HG02885 (cell line): Measurements from ENCODE around the gene EFCAB13.
"Not testable (repeated sequence)": the region's sequence is repeated elsewhere in the genome, so short reads cannot be mapped to it uniquely, and the experiment has no call there.

Experiments
- ATAC-seq: cut with Tn5 transposase; IDR thresholded peaks from one replicate; pipeline ENCODE4 v1.9.1; 2021; ENCODE audit warnings: mild to moderate bottlenecking; ENCODE audit not compliant: unreplicated experiment, poor library complexity

EFCAB13 gene

DNA sequence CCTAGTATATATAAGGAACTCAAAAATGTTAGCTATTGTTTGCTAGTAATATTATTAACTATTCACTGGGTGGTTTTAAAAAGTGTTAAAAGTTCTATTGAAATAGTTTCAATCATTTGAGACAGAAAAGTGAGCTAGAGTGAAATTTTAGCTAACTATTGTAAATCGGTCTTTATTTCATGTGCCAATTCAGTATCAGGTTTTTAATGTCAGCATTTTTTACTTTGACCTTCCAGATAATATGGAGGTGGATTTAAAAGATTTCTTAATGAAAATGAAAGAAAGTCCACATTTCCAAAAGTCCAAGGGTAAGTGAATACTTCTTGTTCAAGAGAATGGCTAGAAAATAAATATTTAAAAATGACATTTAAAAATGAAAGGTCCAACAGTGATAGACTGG, 90.9 kb downstream of the EFCAB13 start:
- no peak for ATAC-seq

- ATAC-seq = no peak
Measured at GRCh38 chr17:47423406-47424295, 99.9 kb downstream of the EFCAB13 start.

DNA sequence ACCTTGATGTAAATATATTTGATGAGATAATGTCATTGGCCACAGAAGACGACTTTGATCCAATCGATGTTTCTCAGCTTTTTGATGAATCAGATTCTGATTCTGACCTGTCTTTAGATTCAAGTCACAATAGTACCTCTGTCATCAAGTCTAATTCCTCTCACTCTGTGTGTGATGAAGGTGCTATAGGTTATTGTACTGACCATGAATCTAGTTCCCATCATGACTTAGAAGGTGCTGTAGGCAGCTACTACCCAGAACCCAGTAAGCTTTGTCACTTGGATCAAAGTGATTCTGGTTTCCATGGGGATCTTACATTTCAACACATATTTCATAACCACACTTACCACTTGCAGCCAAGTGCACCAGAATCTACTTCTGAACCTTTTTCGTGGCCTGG, 101.5 kb downstream of the EFCAB13 start:
- not testable (repeated sequence) for ATAC-seq

DNA sequence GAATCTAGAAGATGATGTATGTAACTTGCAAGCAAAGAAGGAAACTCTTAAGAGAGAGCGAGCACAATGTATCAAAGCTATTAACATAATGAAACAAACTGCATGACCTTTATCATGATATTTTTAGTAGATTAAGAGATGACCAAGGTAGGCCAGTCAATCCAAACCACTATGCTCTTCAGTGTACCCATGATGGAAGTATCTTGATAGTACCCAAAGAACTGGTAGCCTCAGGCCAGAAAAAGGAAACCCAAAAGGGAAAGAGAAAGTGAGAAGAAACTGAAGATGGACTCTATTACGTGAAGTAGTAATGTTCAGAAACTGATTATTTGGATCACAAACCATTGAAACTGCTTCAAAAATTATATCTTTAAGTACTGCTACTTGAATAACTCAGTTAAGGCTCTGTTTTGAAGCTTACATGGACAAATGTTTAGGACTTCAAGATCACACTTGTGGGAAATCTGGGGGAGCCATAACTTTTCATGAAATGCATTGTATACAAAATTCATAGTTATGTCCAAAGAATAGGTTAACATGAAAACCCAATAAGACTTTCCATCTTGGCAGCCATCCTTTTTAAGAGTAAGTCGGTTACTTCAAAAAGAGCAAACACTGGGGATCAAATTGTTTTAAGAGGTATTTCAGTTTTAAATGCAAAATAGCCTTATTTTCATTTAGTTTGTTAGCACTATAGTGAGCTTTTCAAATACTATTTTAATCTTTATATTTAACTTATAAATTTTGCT, 102.3 kb downstream of the EFCAB13 start:
- not testable (repeated sequence) for ATAC-seq

DNA sequence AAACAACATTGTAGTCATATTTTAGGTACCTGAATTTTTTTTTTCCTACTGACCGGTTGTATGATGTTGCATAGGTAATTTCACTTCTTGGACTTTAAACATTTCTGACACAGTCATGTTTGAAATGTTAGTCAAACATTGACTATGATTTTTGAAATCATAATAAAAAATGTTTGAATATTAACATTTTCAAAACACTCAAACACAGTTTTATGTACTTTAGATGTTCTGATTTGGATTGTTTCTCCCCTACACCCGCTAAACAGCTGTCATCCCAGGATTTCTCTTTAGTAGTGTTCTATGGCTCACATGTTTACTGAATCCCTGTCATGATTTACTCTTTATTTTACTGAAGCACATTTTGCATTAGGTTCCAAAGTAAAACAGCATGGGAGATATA, 104.2 kb downstream of the EFCAB13 start:
- ATAC-seq = no peak

DNA sequence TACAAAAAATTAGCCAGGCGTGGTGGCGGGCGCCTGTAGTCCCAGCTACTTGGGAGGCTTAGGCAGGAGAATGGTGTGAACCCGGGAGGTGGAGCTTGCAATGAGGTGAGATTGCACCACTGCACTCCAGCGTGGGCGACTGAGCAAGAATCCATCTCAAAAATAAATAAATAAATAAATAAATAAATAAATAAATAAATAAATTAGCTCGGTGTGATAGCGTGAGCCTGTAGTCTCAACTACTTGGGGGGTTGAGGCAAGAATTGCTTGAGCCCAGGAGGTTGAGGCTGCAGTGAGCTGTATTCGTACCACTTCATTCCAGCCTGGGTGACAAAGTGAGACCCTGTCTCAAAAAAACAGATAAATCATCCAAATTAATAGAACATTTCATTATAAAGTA, 108.5 kb downstream of the EFCAB13 start:
- not testable (repeated sequence) for ATAC-seq

- ATAC-seq = no peak
Measured at GRCh38 chr17:47465165-47465564, 141.4 kb downstream of the EFCAB13 start.

DNA sequence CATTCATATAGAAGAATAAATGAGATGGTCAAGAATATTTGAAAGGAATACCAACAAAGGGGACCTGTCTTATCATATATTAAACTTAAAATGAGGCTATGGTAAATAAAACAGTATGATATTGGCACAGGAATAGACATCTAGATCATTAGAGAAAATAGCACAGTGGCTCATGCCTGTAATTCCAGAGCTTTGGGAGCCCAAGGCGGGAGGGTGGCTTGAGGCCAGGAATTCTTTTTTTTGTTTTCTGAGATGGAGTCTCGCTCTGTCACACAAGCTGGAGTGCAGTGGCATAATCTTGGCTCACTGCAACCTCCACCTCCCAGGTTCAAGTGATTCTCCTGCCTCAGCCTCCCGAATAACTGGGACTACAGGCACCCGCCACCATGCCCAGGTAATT, 143.2 kb downstream of the EFCAB13 start:
- not testable (repeated sequence) for ATAC-seq

- no peak for ATAC-seq
Measured at GRCh38 chr17:47470836-47471235, 147.1 kb downstream of the EFCAB13 start.

DNA sequence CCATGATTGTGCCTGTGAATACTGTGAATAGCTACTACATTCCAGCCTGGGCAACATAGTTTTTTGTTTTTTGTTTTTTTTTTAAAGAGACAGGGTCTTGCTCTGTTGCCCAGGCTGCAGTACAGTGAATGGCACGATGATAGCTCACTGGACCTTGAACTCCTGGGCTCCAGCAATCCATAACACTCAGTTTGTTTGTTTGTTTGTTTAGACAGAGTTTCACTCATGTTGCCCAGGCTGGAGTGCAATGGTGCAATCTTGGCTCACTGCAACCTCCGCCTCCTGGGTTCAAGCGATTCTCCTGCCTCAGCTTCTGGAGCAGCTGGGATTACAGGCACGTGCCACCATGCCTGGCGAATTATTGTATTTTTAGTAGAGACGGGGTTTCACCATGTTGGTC, 148.3 kb downstream of the EFCAB13 start:
- not testable (repeated sequence) for ATAC-seq
